Gastrocnemius medialis (tissue), 4 donors: ENCODE measurements around the gene SARS1.

Experiments
- POLR2A ChIP-seq, 2 donors: fragments of 450-650 bp; IDR thresholded peaks; one replicate each; pipeline ENCODE4 v1.6.1; 2017; ENCODE audit warnings: antibody characterized with exemption in 2 of 2, mild to moderate bottlenecking in 2 of 2, moderate library complexity in 2 of 2
- TF ChIP-seq, protein P1 (sequence below), 5 experiments: fragments of 450-650 bp in 3 of 5; fragments of 200-600 bp in 2 of 5; sonication (generic) in 2 of 5; IDR thresholded peaks in 4 of 5; conservative IDR thresholded peaks in 1 of 5; 1 replicate in 4 of 5; 2 replicates in 1 of 5; pipeline ENCODE4 v1.5.1; 2016 to 2019; ENCODE audit warnings: antibody characterized with exemption in 5 of 5, mild to moderate bottlenecking in 3 of 5, moderate library complexity in 3 of 5

DNA sequence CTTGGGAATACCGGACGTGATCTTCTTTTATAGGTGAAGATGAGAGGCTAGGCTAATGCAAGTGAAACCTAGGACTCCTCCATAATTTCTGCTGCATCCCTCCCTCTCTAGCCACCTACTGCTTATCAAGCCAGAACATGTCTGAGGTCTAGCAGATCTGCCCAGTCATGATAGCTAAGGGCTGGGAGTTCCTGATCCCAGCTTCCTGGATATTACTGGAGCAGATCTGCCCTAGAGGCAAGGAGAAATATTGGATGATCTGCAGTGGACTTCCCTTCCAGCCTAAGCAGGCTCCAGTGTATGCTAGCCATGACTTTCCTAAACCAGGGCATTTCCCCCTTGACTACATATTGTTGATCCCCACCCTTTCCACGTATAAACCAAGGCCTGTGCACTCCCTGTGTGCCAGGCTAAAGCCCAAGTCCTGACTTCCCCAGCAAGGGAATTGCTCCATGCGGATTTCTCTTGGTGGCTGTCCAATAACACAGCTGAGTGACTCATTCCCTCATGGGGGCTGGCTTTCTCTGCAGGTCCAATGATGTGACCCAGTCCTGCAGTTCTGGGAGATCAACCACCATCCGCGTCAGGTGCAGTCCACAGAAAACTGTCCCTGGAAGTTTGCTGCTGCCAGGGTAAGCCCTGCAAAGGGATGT is 15.5 kb upstream of the SARS1 start:
- no peak for TF ChIP-seq POLR2A (IDR thresholded peaks at IDR 0.05)
- TF ChIP-seq, protein P1, sequence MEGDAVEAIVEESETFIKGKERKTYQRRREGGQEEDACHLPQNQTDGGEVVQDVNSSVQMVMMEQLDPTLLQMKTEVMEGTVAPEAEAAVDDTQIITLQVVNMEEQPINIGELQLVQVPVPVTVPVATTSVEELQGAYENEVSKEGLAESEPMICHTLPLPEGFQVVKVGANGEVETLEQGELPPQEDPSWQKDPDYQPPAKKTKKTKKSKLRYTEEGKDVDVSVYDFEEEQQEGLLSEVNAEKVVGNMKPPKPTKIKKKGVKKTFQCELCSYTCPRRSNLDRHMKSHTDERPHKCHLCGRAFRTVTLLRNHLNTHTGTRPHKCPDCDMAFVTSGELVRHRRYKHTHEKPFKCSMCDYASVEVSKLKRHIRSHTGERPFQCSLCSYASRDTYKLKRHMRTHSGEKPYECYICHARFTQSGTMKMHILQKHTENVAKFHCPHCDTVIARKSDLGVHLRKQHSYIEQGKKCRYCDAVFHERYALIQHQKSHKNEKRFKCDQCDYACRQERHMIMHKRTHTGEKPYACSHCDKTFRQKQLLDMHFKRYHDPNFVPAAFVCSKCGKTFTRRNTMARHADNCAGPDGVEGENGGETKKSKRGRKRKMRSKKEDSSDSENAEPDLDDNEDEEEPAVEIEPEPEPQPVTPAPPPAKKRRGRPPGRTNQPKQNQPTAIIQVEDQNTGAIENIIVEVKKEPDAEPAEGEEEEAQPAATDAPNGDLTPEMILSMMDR (IDR thresholded peaks at IDR 0.05 in 4 of 5, conservative IDR thresholded peaks at IDR 0.05 in 1 of 5), result no peak
